Measurements from ENCODE around the gene AGAP1. TPM values are rescaled to one million over a fixed set of nuclear protein-coding genes. Genes with fewer than 3 reads are reported as not detected.

Gene AGAP1
- total RNA-seq, 2 donors from 2014 or later, result 32.8 to 34.7 TPM

- no peaks in the 10 kb centered on the region for H3K4me1 ChIP-seq (ENCODE audit: control insufficient read depth, insufficient read depth, low read length)
- H3K4me3 ChIP-seq (ENCODE audit: low read length), result no peak overlapping the region
- Mint-ChIP-seq H3K9me3 (peaks cover 18% of the 10 kb centered on the region), H3K27me3 (ENCODE audit: insufficient read depth) (no peaks in the 10 kb centered on the region), H3K27ac (no peak overlapping the region), H3K36me3 (ENCODE audit: low read depth) (peaks cover 16% of the 10 kb centered on the region), H3K4me3 (no peak overlapping the region), H3K4me1 (peaks cover 16% of the 10 kb centered on the region)
- no peak for TF ChIP-seq CTCF (conservative IDR thresholded peaks at IDR 0.05)
- H3K36me3 ChIP-seq (ENCODE audit: control insufficient read depth, insufficient read depth, low read length), result no peaks in the 10 kb centered on the region
- H3K9me3 ChIP-seq (ENCODE audit: control insufficient read depth, low read length), result no peaks in the 10 kb centered on the region
- H3K27me3 ChIP-seq (ENCODE audit: control insufficient read depth, insufficient read depth, low read length, poor library complexity, severe bottlenecking), result no peaks in the 10 kb centered on the region
- no peak overlapping the region for H3K9ac ChIP-seq (ENCODE audit: extremely low read depth, low read length, poor library complexity, severe bottlenecking)
- 44 to 68% methylated on average over 2 to 7 of the region's 7 CpGs for WGBS, 2 experiments (ENCODE audit: insufficient coverage in 1 of 2, insufficient read length in 1 of 2)
- no peak overlapping the region for H3K27ac ChIP-seq (ENCODE audit: low read depth, low read length)
- DNase-seq, result peak; percentile 70
Observed at GRCh38 chr2:235511187-235511661, 17.4 kb downstream of the AGAP1 start.

GRCh38 chr2:235511751-235512698 lies 18.2 kb downstream of the AGAP1 start:
- peaks cover 22% of the 10 kb centered on the region for H3K9me3 Mint-ChIP-seq
- 91 to 92% methylated on average over 8 to 9 of the region's 9 CpGs for WGBS, 2 experiments (ENCODE audit: insufficient coverage in 1 of 2, insufficient read length in 1 of 2)
- H3K36me3 ChIP-seq (ENCODE audit: control insufficient read depth, insufficient read depth, low read length), result no peaks in the 10 kb centered on the region
- H3K27ac ChIP-seq (ENCODE audit: low read depth, low read length), result no peak overlapping the region
- H3K4me3 ChIP-seq (ENCODE audit: low read length), result no peak overlapping the region
- no peak overlapping the region for H3K4me3 Mint-ChIP-seq
- no peak overlapping the region for H3K9ac ChIP-seq (ENCODE audit: extremely low read depth, low read length, poor library complexity, severe bottlenecking)
- H3K4me1 Mint-ChIP-seq, result peaks cover 12% of the 10 kb centered on the region
- H3K9me3 ChIP-seq (ENCODE audit: control insufficient read depth, low read length), result no peaks in the 10 kb centered on the region
- no peaks in the 10 kb centered on the region for H3K27me3 ChIP-seq (ENCODE audit: control insufficient read depth, insufficient read depth, low read length, poor library complexity, severe bottlenecking)
- TF ChIP-seq CTCF (conservative IDR thresholded peaks at IDR 0.05), result no peak
- no peak for DNase-seq
- no peaks in the 10 kb centered on the region for H3K27me3 Mint-ChIP-seq (ENCODE audit: insufficient read depth)
- H3K4me1 ChIP-seq (ENCODE audit: control insufficient read depth, insufficient read depth, low read length), result no peaks in the 10 kb centered on the region
- no peak overlapping the region for H3K27ac Mint-ChIP-seq
- H3K36me3 Mint-ChIP-seq (ENCODE audit: low read depth), result peaks cover 21% of the 10 kb centered on the region

GRCh38 chr2:235512699-235513053 lies 18.8 kb downstream of the AGAP1 start:
- H3K4me1 ChIP-seq (ENCODE audit: control insufficient read depth, insufficient read depth, low read length), result no peaks in the 10 kb centered on the region
- Mint-ChIP-seq H3K4me1 (peaks cover 12% of the 10 kb centered on the region), H3K36me3 (ENCODE audit: low read depth) (peaks cover 20% of the 10 kb centered on the region), H3K9me3 (peaks cover 22% of the 10 kb centered on the region), H3K4me3 (no peak overlapping the region), H3K27ac (no peak overlapping the region), H3K27me3 (ENCODE audit: insufficient read depth) (no peaks in the 10 kb centered on the region)
- H3K9me3 ChIP-seq (ENCODE audit: control insufficient read depth, low read length), result no peaks in the 10 kb centered on the region
- no peak overlapping the region for H3K27ac ChIP-seq (ENCODE audit: low read depth, low read length)
- DNase-seq, result no peak
- no peak overlapping the region for H3K4me3 ChIP-seq (ENCODE audit: low read length)
- no peaks in the 10 kb centered on the region for H3K27me3 ChIP-seq (ENCODE audit: control insufficient read depth, insufficient read depth, low read length, poor library complexity, severe bottlenecking)
- H3K9ac ChIP-seq (ENCODE audit: extremely low read depth, low read length, poor library complexity, severe bottlenecking), result no peak overlapping the region
- no peak for TF ChIP-seq CTCF (conservative IDR thresholded peaks at IDR 0.05)
- H3K36me3 ChIP-seq (ENCODE audit: control insufficient read depth, insufficient read depth, low read length), result no peaks in the 10 kb centered on the region
- WGBS, 2 experiments (ENCODE audit: insufficient coverage in 1 of 2, insufficient read length in 1 of 2), result 97 to 100% methylated on average over 4 of the region's 4 CpGs

Measured in endodermal cell (in vitro differentiated cells).